Nucleus accumbens (tissue), 56 donors: ENCODE data around the gene CLCF1.
A peak's percentile ranks its signal among the peaks of the same experiment; 100 is the strongest.
"Not testable (repeated sequence)": the region's sequence is repeated elsewhere in the genome, so short reads cannot be mapped to it uniquely, and the experiment has no call there.

Source experiments
- DNase-seq, 56 donors: peaks; one replicate each; lab custom pipeline; 2025; lab: John Stamatoyannopoulos, UW

CLCF1 gene

DNA sequence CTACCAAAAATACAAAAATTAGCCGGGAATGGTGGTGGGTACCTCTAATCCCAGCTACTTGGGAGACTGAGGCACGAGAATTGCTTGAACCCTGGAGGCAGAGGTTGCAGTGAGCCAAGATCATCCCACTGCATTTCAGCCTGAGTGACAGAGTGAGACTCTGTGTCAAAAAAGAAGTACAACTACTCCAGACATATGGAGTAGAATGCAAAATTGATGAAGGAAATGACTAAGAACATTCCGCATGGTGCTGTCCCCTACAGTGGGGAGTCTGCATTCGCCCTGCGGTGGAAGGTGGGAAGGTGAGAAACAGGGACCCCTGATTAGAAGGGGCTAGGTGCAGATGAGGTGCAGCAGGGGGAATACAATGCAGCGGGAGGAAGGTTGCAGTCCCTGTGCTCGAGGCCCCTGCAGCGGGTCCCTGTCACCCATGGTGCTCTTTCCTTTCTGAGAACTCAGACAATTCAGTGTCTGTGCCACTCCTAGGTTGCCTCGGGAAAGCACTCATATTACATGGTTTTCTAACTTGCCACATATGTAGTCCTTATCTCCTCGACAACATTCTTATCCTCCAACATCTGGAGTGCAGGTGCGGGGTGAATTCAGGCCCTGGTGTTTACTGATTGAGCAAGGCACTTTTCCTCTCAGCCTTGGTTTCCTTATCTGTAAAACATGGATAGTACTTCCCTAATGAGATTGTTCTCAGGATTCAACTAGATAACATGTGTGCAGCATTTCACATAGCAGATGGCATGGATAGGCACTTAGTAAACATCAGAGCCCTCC, 25.2 kb downstream of the CLCF1 start:
- no peak for DNase-seq

GRCh38 chr11:67345920-67346819, 27.2 kb downstream of the CLCF1 start:
- peak in 1 of 56 donors; percentile 45 for DNase-seq

- no peak for DNase-seq
Measured at GRCh38 chr11:67345247-67345919, 28.0 kb downstream of the CLCF1 start.

GRCh38 chr11:67344264-67344663, 29.1 kb downstream of the CLCF1 start:
- no peak for DNase-seq

GRCh38 chr11:67337257-67337656, 36.1 kb downstream of the CLCF1 start:
- no peak for DNase-seq

DNA sequence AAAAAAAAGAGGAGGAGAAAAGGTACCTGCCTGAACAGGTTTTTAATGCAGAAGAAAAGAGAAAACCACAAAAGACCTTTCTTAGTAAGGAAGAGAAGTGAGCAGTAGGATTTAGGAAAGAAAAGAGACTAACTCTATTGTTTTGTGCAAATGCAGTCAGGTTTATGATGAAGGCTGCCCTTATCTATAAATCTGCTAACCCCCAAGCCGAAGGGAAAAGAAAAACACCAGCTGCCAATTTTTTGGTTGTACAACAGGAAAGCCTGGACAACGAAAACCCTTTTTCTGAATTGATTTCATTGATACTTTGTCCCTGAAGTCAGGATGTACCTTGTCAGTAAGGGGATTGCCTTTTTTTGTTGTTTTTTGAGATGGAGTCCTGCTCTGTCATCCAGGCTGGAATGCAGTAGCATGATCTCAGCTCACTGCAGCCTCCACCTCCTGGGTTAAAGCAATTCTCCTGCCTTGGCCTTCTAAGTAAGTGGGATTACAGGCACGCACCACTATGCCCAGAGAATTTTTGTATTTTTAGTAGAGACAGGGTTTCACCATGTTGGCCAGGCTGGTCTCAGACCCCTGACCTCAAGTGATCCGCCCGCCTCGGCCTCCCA, 41.2 kb downstream of the CLCF1 start:
- no peak for DNase-seq

DNA sequence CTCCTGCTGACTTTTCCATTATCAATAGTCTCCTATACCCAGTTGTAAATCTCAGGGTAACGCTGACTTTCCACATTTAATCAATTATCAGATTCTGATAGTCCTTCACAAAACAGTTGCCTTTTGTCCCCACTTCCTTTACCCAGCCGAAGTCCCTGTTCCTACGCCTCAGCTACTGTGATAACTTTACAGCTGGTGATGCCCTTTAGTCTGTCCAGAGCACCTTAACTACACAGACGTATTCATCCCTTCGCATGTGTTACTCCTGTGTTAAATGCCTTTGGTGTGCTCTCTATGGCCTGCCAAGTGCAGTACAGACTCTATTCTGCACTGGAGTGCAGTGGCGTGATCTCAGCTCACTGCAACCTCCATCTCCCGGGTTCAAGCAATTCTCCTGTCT, 49.9 kb downstream of the CLCF1 start:
- no peak for DNase-seq

- DNase-seq = no peak
Measured at GRCh38 chr11:67322049-67322448, 51.3 kb downstream of the CLCF1 start.

GRCh38 chr11:67321313-67321871, 52.0 kb downstream of the CLCF1 start:
- DNase-seq = no peak

GRCh38 chr11:67320691-67321090, 52.7 kb downstream of the CLCF1 start:
- DNase-seq = no peak

- no peak for DNase-seq
Measured at GRCh38 chr11:67320011-67320410, 53.4 kb downstream of the CLCF1 start.

DNA sequence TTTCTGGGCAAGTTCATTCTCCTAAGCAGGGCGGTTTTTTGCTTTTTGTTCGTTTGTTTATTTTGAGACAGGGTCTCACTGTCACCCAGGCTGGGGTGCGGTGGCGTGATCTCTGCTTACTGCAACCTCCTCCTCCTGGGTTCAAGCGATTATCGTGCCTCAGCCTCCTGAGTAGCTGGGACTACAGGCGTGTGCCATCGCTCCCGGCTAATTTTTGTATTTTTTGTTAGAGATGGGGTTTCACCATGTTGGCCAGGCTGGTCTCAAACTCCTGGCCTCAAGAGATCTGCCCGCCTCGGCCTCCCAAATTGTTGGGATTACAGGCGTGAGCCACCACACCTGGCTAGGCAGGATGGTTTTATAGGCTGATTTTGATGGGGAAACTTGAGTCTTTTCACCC, 54.5 kb downstream of the CLCF1 start:
- not testable (repeated sequence) for DNase-seq

GRCh38 chr11:67317888-67318555, 55.4 kb downstream of the CLCF1 start:
- DNase-seq = peak in 3 of 56 donors; percentile 43 to 67 (median 53)

DNA sequence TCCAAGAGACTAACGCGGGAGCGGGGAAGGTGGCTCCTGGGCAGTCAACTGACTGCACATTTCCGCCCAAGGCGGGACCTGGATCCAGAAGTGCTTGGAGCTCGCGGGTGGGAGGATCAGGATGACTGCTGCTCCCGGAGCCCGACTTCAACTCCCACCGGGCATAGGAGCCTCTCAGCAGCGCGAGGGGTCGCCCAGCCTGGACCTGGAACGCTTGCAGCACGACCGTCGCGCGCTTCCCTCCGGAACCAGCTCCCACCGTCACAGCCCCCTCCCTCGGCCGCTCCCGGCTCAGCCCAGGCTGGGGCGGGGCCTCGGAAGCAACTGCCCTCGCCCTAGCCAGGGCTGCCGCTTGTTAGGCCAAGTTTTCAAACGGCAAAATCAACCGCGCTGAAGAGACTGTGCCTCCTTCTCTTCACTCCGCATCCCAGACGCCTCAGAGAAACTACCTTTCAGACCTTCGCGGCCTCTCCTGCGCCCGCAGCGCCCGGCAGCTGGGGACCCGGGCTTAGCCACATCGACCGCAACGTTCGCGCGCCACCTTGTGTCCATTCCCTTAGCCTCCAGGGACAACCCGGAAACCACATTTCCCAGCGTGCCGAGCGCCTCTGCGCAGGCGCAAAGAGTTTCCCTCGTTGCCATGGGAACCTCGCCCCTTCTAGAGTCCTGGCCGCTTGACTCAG, 56.1 kb downstream of the CLCF1 start:
- DNase-seq = peak; percentile 45 to 99 (median 94)

- no peak for DNase-seq
Measured at GRCh38 chr11:67316882-67317204, 56.6 kb downstream of the CLCF1 start.

GRCh38 chr11:67315325-67315909, 58.0 kb downstream of the CLCF1 start:
- no peak for DNase-seq

DNA sequence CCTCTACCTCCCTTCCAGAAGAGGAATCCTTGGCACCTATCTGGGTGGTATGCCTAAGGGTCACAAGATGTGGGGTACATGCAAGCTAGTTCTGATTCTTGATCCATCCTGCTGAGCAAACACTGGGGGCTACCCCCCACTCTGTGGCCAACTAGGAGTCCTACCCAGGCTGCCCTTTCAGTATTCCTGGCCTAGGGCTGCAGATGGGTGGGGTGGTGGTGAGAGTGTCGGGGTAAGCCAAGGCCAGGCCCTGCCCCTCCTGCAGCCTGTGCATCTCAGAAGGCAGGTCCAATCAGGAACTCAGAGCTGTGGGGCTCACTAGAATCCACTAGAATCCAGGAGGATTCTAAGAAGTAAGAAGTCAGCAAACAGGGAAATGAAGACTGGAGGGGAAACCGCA, 59.2 kb downstream of the CLCF1 start:
- DNase-seq = no peak
